GM12878 (cell line): Measurements from ENCODE around the gene TSHZ3. TPM values are rescaled to one million over a fixed set of nuclear protein-coding genes. Genes with fewer than 3 reads are reported as not detected.

Experiments
- ATAC-seq: fragments of 200-7000 bp; cut with Tn5 transposase; 3 replicates; pipeline ENCODE4 v1.9.1; 2020; ENCODE audit warnings: mild to moderate bottlenecking, moderate library complexity
- BruUV-seq: library from RNA; stranded (reverse); fragments of 400-500 nt; replicated peaks from 2 replicates; lab custom pipeline; 2021; lab: Mats Ljungman, UMichigan
- CTCF ChIA-PET: fragments of 300-600 bp; sonication (Branson Sonifier 250); formaldehyde crosslinking; extraction: SDS; loops from one replicate; lab custom pipeline; 2021; ENCODE audit warnings: inconsistent platforms; lab: Yijun Ruan, JAX
- POLR2A ChIA-PET: fragments of 350-600 bp; formaldehyde crosslinking; extraction: SDS; loops from one replicate; lab custom pipeline; 2021; ENCODE audit warnings: inconsistent platforms; lab: Charles Lee
- RAD21 ChIA-PET: fragments of 300-600 bp; sonication (Branson Sonifier 250); formaldehyde crosslinking; loops from one replicate; lab custom pipeline; 2023; ENCODE audit warnings: antibody characterized with exemption; ENCODE audit not compliant: unreplicated experiment; lab: Charles Lee
- SMC1A ChIA-PET: fragments of 300-600 bp; sonication (Branson Sonifier 250); formaldehyde crosslinking; loops from one replicate; lab custom pipeline; 2023; ENCODE audit not compliant: unreplicated experiment, uncharacterized antibody; lab: Charles Lee
- DNase-seq: peaks from one replicate; pipeline ENCODE4 v3.0.0-alpha.2; 2011; ENCODE audit warnings: low read depth, low spot score
- FAIRE-seq: peaks from 3 replicates; lab custom pipeline; 2011; peaks lifted over from hg19 to GRCh38; lab: Jason Lieb, UNC
- H2AFZ ChIP-seq: 2 replicates; pipeline ENCODE4 v1.6.0; 2011; ENCODE audit warnings: low read depth, low read length, control low read depth; ENCODE audit not compliant: control insufficient read depth
- H3K27ac ChIP-seq: 2 replicates; pipeline ENCODE4 v1.5.1; 2011; ENCODE audit warnings: control low read depth; ENCODE audit not compliant: control insufficient read depth, insufficient read depth
- H3K27me3 ChIP-seq, 2 experiments: replicated peaks in 1 of 2; 2 replicates each; pipeline versions ENCODE4 v1.6.0 to v1.6.1; 2011; ENCODE audit warnings: low read length in 1 of 2; ENCODE audit not compliant: control insufficient read depth in 2 of 2, insufficient read depth in 2 of 2
- H3K36me3 ChIP-seq, 2 experiments: 2 replicates each; pipeline ENCODE4 v1.5.1; 2011; ENCODE audit warnings: low read length in 1 of 2; ENCODE audit not compliant: control insufficient read depth in 2 of 2, insufficient read depth in 2 of 2
- H3K4me1 ChIP-seq: 2 replicates; pipeline ENCODE4 v1.6.1; 2011; ENCODE audit warnings: mild to moderate bottlenecking, low read length, moderate library complexity, mixed read lengths; ENCODE audit not compliant: control insufficient read depth, insufficient read depth
- H3K4me2 ChIP-seq: 2 replicates; pipeline ENCODE4 v1.6.0; 2011; ENCODE audit warnings: control low read depth; ENCODE audit not compliant: control insufficient read depth, insufficient read depth
- H3K4me3 ChIP-seq: fragments of 200-600 bp; sonication (generic); 2 replicates; pipeline ENCODE4 v1.5.1; 2016
- H3K79me2 ChIP-seq: 2 replicates; pipeline ENCODE4 v1.6.0; 2011; ENCODE audit warnings: low read length; ENCODE audit not compliant: control insufficient read depth, insufficient read depth
- H3K9ac ChIP-seq: 2 replicates; pipeline ENCODE4 v1.8.0; 2011; ENCODE audit warnings: low read length, control low read depth, mixed read lengths; ENCODE audit not compliant: control insufficient read depth, insufficient read depth
- H3K9me3 ChIP-seq: replicated peaks from 3 replicates; pipeline ENCODE4 v1.5.1; 2011; ENCODE audit warnings: mild to moderate bottlenecking, low read length; ENCODE audit not compliant: control insufficient read depth, insufficient read depth
- H4K20me1 ChIP-seq: 2 replicates; pipeline ENCODE4 v1.6.0; 2011; ENCODE audit not compliant: control insufficient read depth, insufficient read depth
- BACH1 ChIP-seq: fragments of 450-650 bp; IDR thresholded peaks from 2 replicates; pipeline ENCODE4 v1.6.1; 2017; ENCODE audit warnings: mild to moderate bottlenecking, borderline replicate concordance
- BRCA1 ChIP-seq: IDR thresholded peaks from 2 replicates; pipeline ENCODE4 v1.6.1; 2011; ENCODE audit warnings: low read depth, low read length, improper control_type of control experiment
- CHD1 ChIP-seq: IDR thresholded peaks from 2 replicates; pipeline ENCODE4 v1.6.1; 2012; ENCODE audit warnings: low read depth, low read length, improper control_type of control experiment
- EP300 ChIP-seq, 2 experiments: fragments of 150-350 bp in 1 of 2; IDR thresholded peaks; 2 replicates each; pipeline ENCODE4 v1.6.1; 2011 to 2012; ENCODE audit warnings: low read depth in 2 of 2, low read length in 2 of 2, borderline replicate concordance in 1 of 2, improper control_type of control experiment in 1 of 2, inconsistent platforms in 1 of 2; ENCODE audit not compliant: control insufficient read depth in 1 of 2
- EZH2 ChIP-seq: IDR thresholded peaks from 2 replicates; pipeline ENCODE4 v1.6.1; 2012; ENCODE audit warnings: low read depth, mild to moderate bottlenecking, control low read depth, inconsistent platforms, low read length, borderline replicate concordance; ENCODE audit not compliant: control insufficient read depth
- GABPA ChIP-seq: IDR thresholded peaks from 2 replicates; pipeline ENCODE4 v1.6.1; 2014; ENCODE audit warnings: antibody characterized with exemption, low read depth, mild to moderate bottlenecking, inconsistent platforms
- HDGF ChIP-seq: fragments of 450-650 bp; IDR thresholded peaks from 2 replicates; pipeline ENCODE4 v1.6.1; 2016; ENCODE audit warnings: antibody characterized with exemption
- IKZF2 ChIP-seq, 2 experiments: fragments of 450-650 bp; IDR thresholded peaks; 2 replicates each; pipeline ENCODE4 v1.6.1; 2017; ENCODE audit warnings: mild to moderate bottlenecking in 2 of 2, moderate library complexity in 2 of 2
- JUNB ChIP-seq: IDR thresholded peaks from 2 replicates; pipeline ENCODE4 v1.6.1; 2016; ENCODE audit warnings: antibody characterized with exemption, mild to moderate bottlenecking
- KAT2A ChIP-seq: conservative IDR thresholded peaks from 2 replicates; pipeline ENCODE4 v1.6.1; 2011; ENCODE audit warnings: low read depth, low read length; ENCODE audit not compliant: control insufficient read depth
- MEF2A ChIP-seq: IDR thresholded peaks from 2 replicates; pipeline ENCODE4 v1.6.1; 2011; ENCODE audit warnings: low read depth, mild to moderate bottlenecking, low read length, moderate library complexity; ENCODE audit not compliant: insufficient read depth
- MTA2 ChIP-seq: fragments of 450-650 bp; IDR thresholded peaks from 2 replicates; pipeline ENCODE4 v1.6.1; 2016; ENCODE audit warnings: low read depth, mild to moderate bottlenecking, moderate library complexity
- MYC ChIP-seq: IDR thresholded peaks from 2 replicates; pipeline ENCODE4 v1.6.1; 2011; ENCODE audit warnings: mild to moderate bottlenecking, low read length, moderate library complexity, inconsistent platforms; ENCODE audit not compliant: insufficient read depth, insufficient replicate concordance, insufficient read length, severe bottlenecking
- SIX5 ChIP-seq: IDR thresholded peaks from 2 replicates; pipeline ENCODE4 v1.6.1; 2011; ENCODE audit warnings: mild to moderate bottlenecking, low read depth, low read length, moderate library complexity; ENCODE audit not compliant: severe bottlenecking
- WRNIP1 ChIP-seq: IDR thresholded peaks from 2 replicates; pipeline ENCODE4 v1.6.1; 2011; ENCODE audit warnings: low read depth, low read length, improper control_type of control experiment, borderline replicate concordance
- ZBTB33 ChIP-seq: fragments of 450-650 bp; IDR thresholded peaks from 2 replicates; pipeline ENCODE4 v1.6.1; 2017; ENCODE audit warnings: mild to moderate bottlenecking
- ZNF622 ChIP-seq: fragments of 450-650 bp; IDR thresholded peaks from 2 replicates; pipeline ENCODE4 v1.6.1; 2017; ENCODE audit warnings: mild to moderate bottlenecking, inconsistent platforms
- ZZZ3 ChIP-seq: IDR thresholded peaks from 2 replicates; pipeline ENCODE4 v1.6.1; 2011; ENCODE audit warnings: low read depth; ENCODE audit not compliant: control insufficient read depth, insufficient read length
- WGBS: methylation state at CpG from one replicate; pipeline ENCODE4 v1.1.6; 2016; ENCODE audit warnings: low lambda C conversion rate; ENCODE audit not compliant: insufficient replicate concordance, insufficient coverage; ENCODE audit errors: missing lambda C conversion rate; 5-methylcytosine and 5-hydroxymethylcytosine counted together
- in situ Hi-C: fragments of 300-500 bp; cut with MboI; formaldehyde crosslinking; loops from 9 replicates; pipeline ENCODE4 v1.14.3; 2018; ENCODE audit warnings: mixed read lengths
- intact Hi-C: fragments of 100-400 bp; cut with micrococcal nuclease; formaldehyde crosslinking; loops from one replicate; pipeline ENCODE4 v1.14.2; 2022; ENCODE audit not compliant: unreplicated experiment
- polyA plus RNA-seq, 11 experiments: library from polyadenylated mRNA; depleted of rRNA in 4 of 11; unstranded in 6 of 11; stranded (reverse) in 5 of 11; fragments of >200 nt; fragmentation: Nextera tagmentation in 4 of 11; fragmentation: Illumina TruSeq in 1 of 11; extraction: Ambion mirVana in 4 of 11; extraction: Trizol in 1 of 11; gene quantifications; 1 replicate in 1 of 11; 2 replicates in 10 of 11; pipeline versions ENCODE4 v1.2.1 to v1.2.3, GENCODE V29; 2011 to 2016; ENCODE audit warnings: inconsistent platforms in 2 of 11, missing spikeins in 2 of 11, low read depth in 1 of 11
- total RNA-seq, 4 experiments: library from RNA; depleted of rRNA in 3 of 4; stranded (reverse); fragments of >200 nt in 3 of 4; fragmentation: Illumina TruSeq in 1 of 4; extraction: Trizol in 1 of 4; gene quantifications; 2 replicates each; pipeline versions ENCODE4 v1.2.1 to v1.2.3, GENCODE V29; 2013 to 2021

Gene TSHZ3
- total and polyA plus RNA-seq, 10 of the 15 experiments (the other 5 are each of a cell fraction or from before 2014, with no cell fraction given) = 0.23 TPM; not detected in 9

DNA sequence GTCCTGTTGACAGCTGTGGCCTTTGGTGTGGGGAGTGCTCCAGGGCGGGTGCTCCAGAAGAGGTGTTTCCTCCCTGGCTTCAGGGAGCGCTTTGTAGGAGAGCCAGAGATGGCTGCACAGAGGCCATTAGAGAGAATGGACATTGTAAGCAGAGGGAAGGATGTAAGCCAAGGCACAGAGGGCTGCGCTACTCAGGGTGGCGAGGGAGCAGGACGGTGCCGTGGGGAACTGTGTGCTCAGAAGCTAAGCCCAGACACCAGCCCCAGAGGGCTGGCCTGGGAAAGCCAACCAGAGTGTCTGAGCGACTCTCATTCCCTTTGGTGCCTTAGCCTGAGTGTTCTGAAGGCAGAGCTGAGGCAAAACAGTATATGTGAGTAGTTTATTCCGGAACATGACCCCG lies 92.2 kb downstream of the TSHZ3 start:
- no peaks in the 10 kb centered on the region for H3K36me3 ChIP-seq
- H3K4me1 ChIP-seq = no peaks in the 10 kb centered on the region
- ChIA-PET POLR2A (no interaction called here), SMC1A (no interaction called here), CTCF (no interaction called here), RAD21 (no interaction called here)
- intact Hi-C loops = no loop called here
- in situ Hi-C loops = no loop called here
- TF ChIP-seq CHD1 = no peak
- no peak for TF ChIP-seq ZZZ3
- no peak for TF ChIP-seq MYC
- no peak for TF ChIP-seq BACH1
- TF ChIP-seq ZBTB33 = no peak
- no peaks in the 10 kb centered on the region for H4K20me1 ChIP-seq
- no peaks in the 10 kb centered on the region for H3K79me2 ChIP-seq
- no peak overlapping the region for H3K4me3 ChIP-seq
- FAIRE-seq (no peak), DNase-seq (no peak), ATAC-seq (no peak)
- no peaks in the 10 kb centered on the region for H3K27me3 ChIP-seq
- no peak overlapping the region for H2AFZ ChIP-seq
- no TSS peak for BruUV-seq
- 39% methylated on average over 9 of the region's 9 CpGs for WGBS
- no peak overlapping the region for H3K9ac ChIP-seq
- no peak overlapping the region for H3K27ac ChIP-seq
- no peak overlapping the region for H3K4me2 ChIP-seq
- H3K9me3 ChIP-seq = no peaks in the 10 kb centered on the region; the same call in 2 of the 3 replicates

- H3K4me2 ChIP-seq = no peak overlapping the region
- no peak overlapping the region for H3K4me3 ChIP-seq
- H3K9ac ChIP-seq = no peak overlapping the region
- H3K9me3 ChIP-seq = no peaks in the 10 kb centered on the region; the same call in 2 of the 3 replicates
- H3K4me1 ChIP-seq = no peaks in the 10 kb centered on the region
- in situ Hi-C loops = no loop called here
- WGBS = 26% methylated on average over 8 of the region's 8 CpGs
- H4K20me1 ChIP-seq = no peaks in the 10 kb centered on the region
- DNase-seq (no peak), FAIRE-seq (no peak), ATAC-seq (no peak)
- POLR2A ChIA-PET = no interaction called here
- H2AFZ ChIP-seq = no peak overlapping the region
- no peaks in the 10 kb centered on the region for H3K79me2 ChIP-seq
- H3K27me3 ChIP-seq = no peaks in the 10 kb centered on the region
- RAD21 ChIA-PET = no interaction called here
- BruUV-seq = no TSS peak
- no peaks in the 10 kb centered on the region for H3K36me3 ChIP-seq
- SMC1A ChIA-PET = no interaction called here
- no peak overlapping the region for H3K27ac ChIP-seq
- intact Hi-C loops = no loop called here
- CTCF ChIA-PET = no interaction called here
- TF ChIP-seq MTA2 (no peak), WRNIP1 (no peak), EZH2 (no peak), JUNB (no peak), SIX5 (no peak), IKZF2 (IDR thresholded peaks at IDR 0.05) (no peak), ZNF622 (no peak), GABPA (no peak), EP300 (IDR thresholded peaks at IDR 0.05; ENCODE audit: borderline replicate concordance in 1 of 2, control insufficient read depth in 1 of 2, low read depth in 2 of 2, low read length in 2 of 2) (no peak), MEF2A (no peak), KAT2A (no peak), HDGF (no peak), BRCA1 (no peak)
Observed at GRCh38 chr19:31256593-31256960, 92.7 kb downstream of the TSHZ3 start.
